ENCODE measurements around the gene MCM3AP. TPM values are rescaled to one million over a fixed set of nuclear protein-coding genes. Genes with fewer than 3 reads are reported as not detected.
A peak's percentile ranks its signal among the peaks of the same experiment; 100 is the strongest.
"Not testable (repeated sequence)": the region's sequence is repeated elsewhere in the genome, so short reads cannot be mapped to it uniquely, and the experiment has no call there.

Gene MCM3AP
- total and polyA plus RNA-seq, 5 donors, result 26.0 to 62.1 (median 59.5) TPM

DNA sequence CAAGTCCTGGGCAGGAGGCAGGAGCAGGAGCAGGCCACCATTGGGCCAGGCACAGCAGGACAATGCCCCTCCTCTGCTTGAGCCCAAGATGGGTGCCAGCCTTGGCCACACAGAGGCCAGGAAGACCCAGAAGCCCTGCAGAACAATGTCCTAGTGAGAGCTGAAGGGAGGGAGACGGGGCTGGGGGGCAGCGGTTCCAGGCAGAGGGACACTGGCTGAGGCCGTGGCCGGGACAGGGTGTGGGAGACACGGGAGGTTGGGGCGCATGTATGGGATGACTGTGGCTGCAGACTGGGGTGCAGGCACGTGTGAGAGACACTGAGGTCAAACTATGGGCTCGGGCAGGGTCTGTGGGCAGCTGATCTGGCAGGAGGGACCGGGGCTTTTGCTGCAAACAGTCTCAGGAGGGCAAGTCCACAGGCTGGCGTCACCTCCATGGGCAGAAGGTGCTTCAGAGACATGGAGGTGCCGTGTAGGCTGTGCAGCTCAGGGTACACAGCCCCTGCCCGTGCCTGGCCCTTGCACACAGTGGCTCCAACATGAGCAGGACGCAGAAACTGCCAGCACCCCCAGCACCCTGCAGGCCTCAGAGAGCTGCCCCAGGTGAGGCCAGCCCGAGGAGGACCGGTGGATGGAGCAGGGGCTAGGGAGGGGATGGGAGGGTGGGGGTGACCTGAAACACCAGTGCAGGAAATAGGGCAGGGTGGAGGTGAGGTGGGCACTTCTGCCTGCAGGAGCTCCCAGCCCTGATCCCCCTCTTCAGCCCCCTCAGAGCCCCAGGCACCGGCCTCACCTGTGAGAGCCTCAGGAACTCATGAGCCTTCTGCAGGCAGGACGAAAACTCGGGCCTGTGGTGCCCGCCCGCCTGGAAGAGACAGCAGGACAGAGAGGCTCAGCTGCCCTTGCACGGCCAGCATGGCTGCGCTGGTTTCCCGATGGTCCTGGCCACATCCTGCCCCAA, 76.4 kb downstream of the MCM3AP start:
- no peak overlapping the region for H3K27ac ChIP-seq (ENCODE audit: low read length)
- H3K4me1 ChIP-seq (ENCODE audit: control insufficient read depth, insufficient read depth, low read length), result no peaks in the 10 kb centered on the region
- H3K4me3 ChIP-seq (ENCODE audit: low read length), result no peak overlapping the region
- no peaks in the 10 kb centered on the region for H3K27me3 ChIP-seq (ENCODE audit: control insufficient read depth, insufficient read depth)
- no peak for ATAC-seq
- intact Hi-C loops (cut with DNase I), result no loop called here
- 91% methylated on average over 23 of the region's 23 CpGs for WGBS
- no peaks in the 10 kb centered on the region for H3K9me3 ChIP-seq (ENCODE audit: control insufficient read depth, low read length)
- DNase-seq, result peak in 1 of 3 donors; percentile 49

DNA sequence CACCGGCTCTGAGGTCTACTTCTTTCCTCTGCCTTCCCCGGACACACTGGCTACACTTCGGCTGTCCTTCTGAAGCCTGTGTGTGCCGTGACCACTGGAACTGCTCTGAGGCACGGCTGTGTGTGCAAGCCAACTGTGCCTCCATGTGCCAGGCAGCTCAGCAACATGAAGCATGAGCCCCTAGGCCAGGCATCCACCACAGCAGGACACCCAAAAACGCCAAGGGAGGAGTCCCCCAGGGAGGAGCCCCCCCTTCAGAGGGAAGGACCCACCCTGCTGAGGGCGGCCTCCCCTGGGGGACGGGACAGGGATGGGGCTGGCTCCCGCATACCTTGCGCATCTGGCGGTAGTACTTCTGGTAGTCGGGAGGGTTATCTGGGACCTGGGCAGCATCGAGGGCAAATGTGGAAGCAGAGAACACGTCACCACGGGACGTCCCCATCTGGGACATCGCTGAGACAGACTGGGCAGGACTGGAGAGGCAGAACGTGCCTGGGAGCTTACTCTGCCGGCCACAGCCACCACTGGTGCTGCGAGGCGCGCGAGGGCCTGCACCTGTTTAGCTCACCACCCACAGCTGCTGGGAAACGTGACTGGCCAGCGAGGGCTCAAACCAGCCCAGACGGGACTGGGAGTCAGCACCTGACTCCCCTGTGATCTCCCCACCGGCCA, 77.4 kb downstream of the MCM3AP start:
- DNase-seq, result peak in 2 of 3 donors; percentile 35 to 64
- WGBS, result 91% methylated on average over 27 of the region's 27 CpGs
- no peaks in the 10 kb centered on the region for H3K9me3 ChIP-seq (ENCODE audit: control insufficient read depth, low read length)
- H3K27ac ChIP-seq (ENCODE audit: low read length), result no peak overlapping the region
- H3K27me3 ChIP-seq (ENCODE audit: control insufficient read depth, insufficient read depth), result no peaks in the 10 kb centered on the region
- no peak for ATAC-seq
- intact Hi-C loops (cut with DNase I), result no loop called here
- H3K4me1 ChIP-seq (ENCODE audit: control insufficient read depth, insufficient read depth, low read length), result no peaks in the 10 kb centered on the region
- no peak overlapping the region for H3K4me3 ChIP-seq (ENCODE audit: low read length)

DNA sequence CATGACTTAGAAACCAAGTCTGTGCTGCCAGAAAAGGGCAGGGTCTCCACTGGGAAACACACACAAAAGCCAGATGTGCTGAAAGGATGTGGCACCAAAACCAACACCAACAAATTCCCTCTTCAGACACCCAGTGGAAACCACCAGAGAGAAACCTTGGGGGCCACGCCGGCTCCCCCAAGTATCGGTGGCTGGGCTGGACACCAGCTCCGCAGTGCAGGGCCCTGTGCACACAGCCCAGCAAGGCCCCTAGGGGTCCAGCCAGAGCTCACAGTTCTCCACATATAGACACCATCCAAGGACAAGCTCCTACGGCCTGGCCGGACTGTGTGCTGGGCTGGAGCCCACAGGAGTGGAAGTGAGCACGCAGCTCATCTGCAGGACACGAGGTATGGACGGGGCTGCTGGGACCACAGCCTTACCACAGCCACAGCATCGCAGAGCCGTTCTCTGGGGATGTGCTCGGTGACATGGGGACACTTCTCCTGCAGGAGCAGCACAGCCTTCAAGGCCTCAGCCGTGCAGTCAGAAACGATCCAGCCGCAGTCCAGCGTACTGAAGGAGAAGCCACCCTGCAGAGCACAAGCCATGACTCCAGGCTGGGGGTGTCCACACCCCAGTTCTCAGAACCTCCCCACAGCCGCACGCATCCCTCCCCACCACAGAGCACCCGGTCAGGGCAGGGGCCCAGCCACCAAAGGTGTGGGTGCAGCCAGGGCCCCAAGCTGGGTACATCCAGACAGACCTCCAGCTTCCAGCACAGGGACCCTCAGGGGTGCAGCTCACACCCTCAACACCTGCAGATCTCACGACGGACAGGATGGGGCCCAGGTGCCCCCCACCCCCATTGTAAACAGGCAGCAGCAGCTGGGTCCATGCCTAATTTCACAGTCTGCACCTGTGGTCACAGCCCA, 78.1 kb downstream of the MCM3AP start:
- peak; percentile 6 to 10 for ATAC-seq
- no peaks in the 10 kb centered on the region for H3K4me1 ChIP-seq (ENCODE audit: control insufficient read depth, insufficient read depth, low read length)
- H3K27me3 ChIP-seq (ENCODE audit: control insufficient read depth, insufficient read depth), result no peaks in the 10 kb centered on the region
- no peak for DNase-seq
- H3K9me3 ChIP-seq (ENCODE audit: control insufficient read depth, low read length), result no peaks in the 10 kb centered on the region
- intact Hi-C loops (cut with DNase I), result no loop called here
- no peak overlapping the region for H3K4me3 ChIP-seq (ENCODE audit: low read length)
- WGBS, result 94% methylated on average over 21 of the region's 21 CpGs
- no peak overlapping the region for H3K27ac ChIP-seq (ENCODE audit: low read length)

DNA sequence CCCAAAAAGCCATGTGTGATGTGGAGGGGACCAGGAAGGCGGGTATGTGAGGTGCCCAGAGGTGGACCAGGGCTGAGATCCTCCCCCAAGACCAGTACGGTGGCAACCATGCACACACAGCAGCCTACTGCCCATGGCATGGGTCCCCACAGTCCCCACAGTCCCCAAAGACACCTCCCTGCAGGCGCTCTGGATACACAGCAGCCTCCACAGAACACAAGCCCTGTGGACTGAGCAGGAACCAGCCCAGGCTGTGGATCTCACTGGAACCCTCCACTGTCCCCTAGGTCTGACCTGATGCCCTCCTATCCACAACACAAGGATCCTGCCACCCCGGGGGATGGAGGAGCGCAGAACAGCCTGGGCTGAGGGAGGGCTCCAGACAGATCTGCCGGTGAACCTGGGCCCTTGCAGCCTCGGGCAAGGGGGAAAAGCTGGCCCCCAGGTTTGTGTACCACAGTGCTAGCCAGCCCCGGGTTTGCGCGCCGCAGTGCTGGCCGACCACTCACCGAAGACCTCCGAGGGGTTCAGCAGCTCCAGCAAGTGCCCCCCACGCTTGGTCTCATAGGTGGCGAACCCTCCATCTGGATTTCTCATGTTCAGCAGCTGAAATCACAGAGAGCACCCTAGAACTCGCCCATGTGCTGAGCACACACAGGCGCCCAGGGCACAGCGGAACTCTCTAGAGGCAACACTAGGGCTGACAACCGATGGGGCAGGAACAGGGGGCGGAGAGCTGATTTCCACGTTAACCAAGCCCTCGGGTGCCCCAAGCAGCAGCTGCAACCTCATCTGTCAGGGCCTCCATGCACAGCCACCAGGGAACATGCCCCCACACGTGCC, 79.0 kb downstream of the MCM3AP start:
- 93% methylated on average over 24 of the region's 24 CpGs for WGBS
- DNase-seq, result peak in 1 of 3 donors; percentile 55
- ATAC-seq, result no peak
- Histone ChIP-seq H3K4me3 (ENCODE audit: low read length) (no peak overlapping the region), H3K4me1 (ENCODE audit: control insufficient read depth, insufficient read depth, low read length) (no peaks in the 10 kb centered on the region), H3K9me3 (ENCODE audit: control insufficient read depth, low read length) (no peaks in the 10 kb centered on the region), H3K27ac (ENCODE audit: low read length) (no peak overlapping the region), H3K27me3 (ENCODE audit: control insufficient read depth, insufficient read depth) (no peaks in the 10 kb centered on the region)
- intact Hi-C loops (cut with DNase I), result no loop called here

DNA sequence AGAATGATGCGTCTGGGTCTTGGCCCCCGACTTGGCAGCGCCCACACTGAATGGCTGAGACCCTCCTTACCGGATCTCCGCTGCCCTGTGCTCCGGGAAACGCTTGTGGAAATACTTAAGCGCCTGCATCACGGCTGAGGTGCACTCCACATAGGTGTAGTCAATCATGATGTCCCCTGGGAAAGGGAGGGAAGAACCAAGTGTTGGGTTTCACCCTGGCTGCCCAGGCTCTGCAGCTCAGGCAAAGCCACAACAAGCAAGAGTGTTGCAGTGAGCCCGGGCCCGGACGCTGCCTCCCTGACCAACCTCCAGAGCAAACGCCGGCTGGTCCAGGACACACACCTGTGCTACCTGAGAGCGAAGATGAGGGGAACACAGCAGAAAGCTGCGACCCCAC, 79.6 kb downstream of the MCM3AP start:
- Histone ChIP-seq H3K27me3 (ENCODE audit: control insufficient read depth, insufficient read depth) (no peaks in the 10 kb centered on the region), H3K27ac (ENCODE audit: low read length) (no peak overlapping the region), H3K4me3 (ENCODE audit: low read length) (no peak overlapping the region), H3K4me1 (ENCODE audit: control insufficient read depth, insufficient read depth, low read length) (no peaks in the 10 kb centered on the region), H3K9me3 (ENCODE audit: control insufficient read depth, low read length) (no peaks in the 10 kb centered on the region)
- 94% methylated on average over 16 of the region's 16 CpGs for WGBS
- DNase-seq (no peak), ATAC-seq (no peak)
- intact Hi-C loops (cut with DNase I), result no loop called here

DNA sequence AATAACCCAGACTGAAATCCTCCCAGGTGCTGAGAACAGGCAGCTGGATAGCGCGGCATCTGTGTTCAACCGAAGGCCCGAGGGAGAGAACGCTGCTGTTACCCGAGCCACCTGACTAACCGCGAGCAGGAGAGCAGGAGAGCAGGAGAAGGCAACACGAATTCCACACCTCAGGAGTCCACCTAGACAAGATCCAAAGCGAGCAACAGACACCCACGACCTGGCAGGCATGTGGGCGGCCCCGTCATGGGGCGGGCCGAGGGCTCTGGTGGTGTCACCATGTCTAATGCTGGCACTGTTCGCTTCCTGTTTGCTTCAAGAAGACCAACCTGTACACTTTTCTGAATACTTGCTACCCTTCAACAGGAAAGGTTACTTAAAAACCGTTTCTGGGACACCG, 80.2 kb downstream of the MCM3AP start:
- no peaks in the 10 kb centered on the region for H3K27me3 ChIP-seq (ENCODE audit: control insufficient read depth, insufficient read depth)
- 90% methylated on average over 18 of the region's 18 CpGs for WGBS

DNA sequence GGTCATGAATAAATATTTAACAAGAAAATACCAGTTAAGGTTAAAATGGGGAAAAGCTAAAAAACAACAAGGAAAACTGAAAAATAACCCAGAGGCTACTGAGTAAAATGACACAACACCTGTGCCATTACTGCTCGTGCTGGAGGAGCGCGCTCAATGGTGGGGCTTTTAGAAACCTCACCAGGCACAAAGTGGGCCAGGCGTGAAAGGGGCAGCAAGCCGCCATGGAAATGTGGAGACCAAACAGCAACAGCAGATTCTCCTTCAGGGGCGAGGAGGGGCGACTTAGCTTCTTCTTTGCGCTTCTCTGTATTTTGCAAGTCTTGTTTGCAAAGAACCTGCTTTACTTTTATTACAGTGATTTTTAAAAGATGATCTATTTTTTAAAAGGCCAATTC, 82.2 kb downstream of the MCM3AP start:
- H3K9me3 ChIP-seq (ENCODE audit: control insufficient read depth, low read length), result no peaks in the 10 kb centered on the region
- 97% methylated on average over 8 of the region's 8 CpGs for WGBS
- no peak overlapping the region for H3K4me3 ChIP-seq (ENCODE audit: low read length)
- H3K27me3 ChIP-seq (ENCODE audit: control insufficient read depth, insufficient read depth), result no peaks in the 10 kb centered on the region
- intact Hi-C loops (cut with DNase I), result no loop called here
- ATAC-seq (no peak), DNase-seq (no peak)
- no peaks in the 10 kb centered on the region for H3K4me1 ChIP-seq (ENCODE audit: control insufficient read depth, insufficient read depth, low read length)
- H3K27ac ChIP-seq (ENCODE audit: low read length), result no peak overlapping the region

More for the DNA sequence above, 80.2 kb downstream of the MCM3AP start:
- Histone ChIP-seq H3K4me1 (ENCODE audit: control insufficient read depth, insufficient read depth, low read length) (no peaks in the 10 kb centered on the region), H3K4me3 (ENCODE audit: low read length) (no peak overlapping the region), H3K27ac (ENCODE audit: low read length) (no peak overlapping the region), H3K9me3 (ENCODE audit: control insufficient read depth, low read length) (no peaks in the 10 kb centered on the region)
- no peak for DNase-seq
- intact Hi-C loops (cut with DNase I), result no loop called here
- no peak for ATAC-seq

DNA sequence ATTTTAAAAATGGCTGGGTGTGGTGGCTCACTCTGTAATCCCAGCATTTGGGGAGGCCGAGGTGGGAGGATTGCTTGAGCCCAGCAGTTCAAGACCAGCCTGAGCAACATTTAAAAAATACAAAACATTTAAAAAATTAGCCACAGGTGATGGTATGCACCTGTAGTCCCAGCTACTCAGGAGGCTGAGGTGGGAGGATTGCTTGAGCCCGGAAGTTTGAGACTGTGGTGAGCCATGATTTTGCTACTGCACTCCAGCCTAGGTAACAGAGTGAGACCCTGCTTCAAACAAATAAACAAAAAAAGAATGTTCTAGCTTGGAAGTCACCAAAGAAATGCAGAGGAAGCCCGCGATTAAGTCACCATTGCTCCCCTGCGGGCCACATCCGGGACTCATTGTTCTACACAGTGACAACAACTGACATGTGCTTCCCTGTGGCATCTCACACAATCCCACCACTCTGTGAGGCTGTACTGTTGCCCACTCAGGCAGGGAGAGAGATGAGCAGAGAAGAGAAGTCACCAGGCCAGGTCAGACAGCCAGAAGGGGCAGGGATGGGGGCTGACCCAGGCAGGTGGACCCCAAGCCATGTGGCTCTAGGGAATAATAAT, 82.7 kb downstream of the MCM3AP start:
- intact Hi-C loops (cut with DNase I), result no loop called here
- DNase-seq (no peak), ATAC-seq (peak in 1 of 2 donors; percentile 56)
- Histone ChIP-seq H3K4me1 (ENCODE audit: control insufficient read depth, insufficient read depth, low read length) (no peaks in the 10 kb centered on the region), H3K27ac (ENCODE audit: low read length) (no peak overlapping the region), H3K9me3 (ENCODE audit: control insufficient read depth, low read length) (no peaks in the 10 kb centered on the region), H3K4me3 (ENCODE audit: low read length) (no peak overlapping the region), H3K27me3 (ENCODE audit: control insufficient read depth, insufficient read depth) (no peaks in the 10 kb centered on the region)
- WGBS, result 76% methylated on average over 6 of the region's 6 CpGs

DNA sequence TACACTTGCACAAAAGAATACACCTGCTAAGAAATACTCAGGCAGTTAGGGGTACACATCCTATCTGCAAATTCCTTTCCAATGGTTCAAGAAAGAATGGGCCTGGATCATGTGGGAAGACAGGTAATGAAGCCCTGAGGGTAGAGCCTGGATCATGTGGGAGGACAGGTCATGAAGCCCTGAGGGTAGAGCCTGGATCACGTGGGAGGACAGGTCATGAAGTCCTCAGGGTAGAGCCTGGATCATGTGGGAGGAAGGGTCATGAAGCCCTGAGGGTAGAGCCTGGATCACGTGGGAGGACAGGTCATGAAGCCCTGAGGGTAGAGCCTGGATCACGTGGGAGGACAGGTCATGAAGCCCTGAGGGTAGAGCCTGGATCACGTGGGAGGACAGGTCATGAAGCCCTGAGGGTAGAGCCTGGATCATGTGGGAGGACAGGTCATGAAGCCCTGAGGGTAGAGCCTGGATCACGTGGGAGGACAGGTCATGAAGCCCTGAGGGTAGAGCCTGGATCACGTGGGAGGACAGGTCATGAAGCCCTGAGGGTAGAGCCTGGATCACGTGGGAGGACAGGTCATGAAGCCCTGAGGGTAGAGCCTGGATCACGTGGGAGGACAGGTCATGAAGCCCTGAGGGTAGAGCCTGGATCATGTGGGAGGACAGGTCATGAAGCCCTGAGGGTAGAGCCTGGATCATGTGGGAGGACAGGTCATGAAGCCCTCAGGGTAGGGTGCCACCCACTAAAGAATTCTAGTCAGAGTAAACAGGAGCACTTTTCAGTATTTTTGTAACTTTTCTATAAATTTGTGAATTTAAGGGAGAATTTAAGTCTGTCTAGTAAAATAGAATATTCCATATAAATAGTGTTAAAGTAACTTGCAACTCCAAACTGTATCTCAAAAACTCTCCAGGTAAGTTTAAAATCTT, 84.3 kb downstream of the MCM3AP start:
- H3K4me1 ChIP-seq (ENCODE audit: control insufficient read depth, insufficient read depth, low read length); H3K9me3 ChIP-seq (ENCODE audit: control insufficient read depth, low read length); H3K27ac ChIP-seq (ENCODE audit: low read length); DNase-seq; H3K4me3 ChIP-seq (ENCODE audit: low read length); H3K27me3 ChIP-seq (ENCODE audit: control insufficient read depth, insufficient read depth); ATAC-seq; intact Hi-C loops (cut with DNase I): not testable (repeated sequence)
- 92% methylated on average over 3 of the region's 8 CpGs for WGBS

Measured in right cardiac atrium (tissue), 5 donors.